Glomerular visceral epithelial cell (primary cell): ENCODE measurements around the gene ADGRD2.

Experiments
- DNase-seq: peaks from one replicate; pipeline ENCODE4 v3.0.0-alpha.2; 2016; ENCODE audit errors: extremely low spot score

Gene ADGRD2

GRCh38 chr9:124436320-124436719, 13.9 kb upstream of the ADGRD2 start:
- no peak for DNase-seq

GRCh38 chr9:124437086-124437485, 13.2 kb upstream of the ADGRD2 start:
- no peak for DNase-seq

DNA sequence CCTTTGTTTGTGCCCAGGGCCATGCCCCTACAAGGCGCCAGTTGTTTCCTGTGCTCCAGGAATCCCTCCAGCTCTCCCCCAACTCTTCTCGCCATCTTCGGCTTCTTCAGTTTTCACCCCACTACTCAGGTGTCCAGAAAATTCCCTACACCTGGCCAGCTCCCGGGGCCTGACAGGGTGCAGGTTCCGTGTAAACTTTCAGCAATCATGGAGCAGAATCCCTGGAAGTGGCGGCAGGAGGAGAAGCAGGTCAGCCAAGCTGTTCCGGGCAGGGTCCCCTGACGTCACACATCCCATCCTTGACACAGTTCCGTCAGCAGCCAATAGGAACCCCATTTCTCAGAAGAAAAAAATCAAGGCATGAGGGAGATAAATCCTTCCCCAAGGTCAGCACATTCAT, 12.2 kb upstream of the ADGRD2 start:
- DNase-seq: no peak

DNA sequence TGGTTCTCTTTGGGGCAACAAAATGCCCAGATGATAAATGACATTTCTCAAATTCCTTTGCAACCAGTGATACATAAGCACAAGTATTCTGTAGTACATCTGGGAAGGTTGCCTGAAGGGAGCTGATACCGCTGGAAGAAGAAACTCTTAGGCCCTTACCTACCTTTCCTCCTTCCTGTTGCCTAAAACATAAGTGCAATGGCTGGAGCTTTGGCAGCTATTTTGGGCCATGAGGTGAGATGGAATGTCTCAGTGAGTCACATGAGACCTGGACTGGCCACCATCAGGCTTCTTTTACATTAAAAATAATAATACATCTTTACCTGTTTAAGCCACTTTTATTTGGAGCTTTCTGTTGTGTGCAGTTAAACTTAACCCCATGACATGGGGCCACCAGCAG, 11.2 kb upstream of the ADGRD2 start:
- DNase-seq: no peak

GRCh38 chr9:124439686-124440243, 10.5 kb upstream of the ADGRD2 start:
- DNase-seq: no peak

DNA sequence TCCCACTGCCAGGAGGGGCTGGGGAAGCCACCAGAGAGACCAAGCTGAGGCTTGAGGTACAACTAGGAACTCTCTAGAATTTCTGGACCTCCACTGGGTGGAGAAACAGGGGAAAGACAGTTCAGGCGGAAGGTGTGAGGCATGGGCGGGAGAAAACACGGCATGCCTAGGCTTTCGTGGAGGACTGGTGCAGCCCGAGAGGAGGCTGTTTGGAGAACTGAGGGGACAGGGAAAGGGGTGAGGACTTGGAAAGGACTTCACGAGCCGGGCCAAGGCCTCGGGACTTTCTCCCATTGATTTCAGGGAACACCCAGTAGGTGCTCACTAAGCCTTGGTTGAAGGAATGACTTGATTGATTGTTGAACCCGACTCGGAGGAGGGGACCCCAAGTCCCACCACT, 9.5 kb upstream of the ADGRD2 start:
- no peak for DNase-seq

DNA sequence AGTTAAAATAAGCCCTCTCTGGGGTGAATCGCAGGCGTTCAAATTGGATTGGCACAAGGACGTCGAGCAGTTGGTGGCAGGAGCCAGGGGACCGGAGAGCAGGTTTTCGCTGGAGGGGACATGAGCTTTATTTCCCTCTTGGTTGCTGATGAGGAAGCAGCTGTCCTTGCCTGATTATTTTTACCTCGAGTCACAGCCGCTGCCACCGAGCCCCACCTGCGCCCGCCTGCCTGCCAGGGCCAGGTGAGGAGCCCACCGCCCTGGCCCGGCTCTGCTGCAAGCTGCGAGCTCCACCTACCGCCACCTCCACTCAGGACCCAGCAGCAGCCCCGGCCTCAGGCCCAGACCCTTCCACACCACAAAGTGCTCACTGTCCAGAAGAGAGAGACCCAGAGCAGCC, 9.0 kb upstream of the ADGRD2 start:
- DNase-seq: no peak

- no peak for DNase-seq
Observed at GRCh38 chr9:124442379-124442778, 7.9 kb upstream of the ADGRD2 start.

GRCh38 chr9:124442826-124443225, 7.4 kb upstream of the ADGRD2 start:
- DNase-seq: no peak

GRCh38 chr9:124443625-124444024, 6.6 kb upstream of the ADGRD2 start:
- no peak for DNase-seq

GRCh38 chr9:124444166-124444565, 6.1 kb upstream of the ADGRD2 start:
- DNase-seq: no peak

GRCh38 chr9:124447297-124447661, 3.0 kb upstream of the ADGRD2 start:
- no peak for DNase-seq

- DNase-seq: no peak
Observed at GRCh38 chr9:124448019-124448418, 2.2 kb upstream of the ADGRD2 start.

GRCh38 chr9:124449381-124450151, 685 bp upstream of the ADGRD2 start:
- DNase-seq: no peak

GRCh38 chr9:124450931-124451661, 845 bp downstream of the ADGRD2 start:
- no peak for DNase-seq

DNA sequence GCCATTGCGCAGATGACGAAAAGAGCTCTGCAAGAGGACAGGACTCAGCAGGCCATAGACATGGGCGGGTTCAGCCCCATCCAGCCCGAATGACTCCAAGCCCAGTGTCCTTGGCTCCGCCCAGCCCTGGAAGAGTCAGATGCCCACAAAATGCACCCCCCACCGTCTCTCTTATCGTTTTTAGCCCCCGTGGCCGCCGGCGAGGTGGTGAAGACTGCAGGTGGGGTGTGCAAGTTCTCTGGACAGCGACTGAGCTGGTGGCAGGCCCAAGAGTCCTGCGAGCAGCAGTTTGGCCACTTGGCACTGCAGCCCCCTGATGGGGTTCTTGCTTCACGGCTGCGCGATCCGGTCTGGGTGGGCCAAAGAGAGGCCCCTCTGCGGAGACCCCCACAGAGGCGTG, 2.1 kb downstream of the ADGRD2 start:
- DNase-seq: no peak

DNA sequence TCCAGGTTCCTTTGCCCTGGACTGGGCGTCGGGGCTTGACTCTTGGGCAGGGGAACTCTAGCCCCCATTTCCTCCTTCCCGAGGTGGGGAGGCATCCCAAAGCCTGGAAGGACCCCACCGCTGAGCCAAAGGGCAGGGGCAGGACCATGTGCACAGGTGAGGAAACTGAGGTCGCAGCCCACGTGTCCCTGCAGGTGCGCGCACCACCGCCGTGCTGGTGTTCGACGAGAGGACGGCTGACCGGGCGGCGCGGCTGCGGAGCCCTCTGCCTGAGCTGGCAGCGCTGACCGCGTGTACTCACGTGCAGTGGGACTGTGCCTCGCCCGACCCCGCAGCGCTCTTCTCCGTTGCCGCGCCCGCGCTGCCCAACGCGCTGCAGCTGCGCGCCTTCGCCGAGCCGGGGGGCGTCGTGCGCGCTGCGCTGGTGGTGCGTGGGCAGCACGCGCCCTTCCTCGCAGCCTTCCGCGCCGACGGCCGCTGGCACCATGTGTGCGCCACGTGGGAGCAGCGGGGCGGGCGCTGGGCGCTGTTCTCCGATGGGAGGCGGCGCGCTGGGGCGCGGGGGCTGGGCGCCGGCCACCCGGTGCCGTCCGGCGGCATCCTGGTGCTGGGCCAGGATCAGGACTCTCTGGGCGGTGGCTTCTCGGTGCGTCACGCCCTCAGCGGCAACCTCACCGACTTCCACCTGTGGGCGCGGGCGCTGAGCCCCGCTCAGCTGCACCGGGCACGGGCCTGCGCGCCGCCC, 2.8 kb downstream of the ADGRD2 start:
- no peak for DNase-seq

GRCh38 chr9:124453586-124454191, 3.4 kb downstream of the ADGRD2 start:
- DNase-seq: no peak

GRCh38 chr9:124454296-124454695, 4.0 kb downstream of the ADGRD2 start:
- no peak for DNase-seq

DNA sequence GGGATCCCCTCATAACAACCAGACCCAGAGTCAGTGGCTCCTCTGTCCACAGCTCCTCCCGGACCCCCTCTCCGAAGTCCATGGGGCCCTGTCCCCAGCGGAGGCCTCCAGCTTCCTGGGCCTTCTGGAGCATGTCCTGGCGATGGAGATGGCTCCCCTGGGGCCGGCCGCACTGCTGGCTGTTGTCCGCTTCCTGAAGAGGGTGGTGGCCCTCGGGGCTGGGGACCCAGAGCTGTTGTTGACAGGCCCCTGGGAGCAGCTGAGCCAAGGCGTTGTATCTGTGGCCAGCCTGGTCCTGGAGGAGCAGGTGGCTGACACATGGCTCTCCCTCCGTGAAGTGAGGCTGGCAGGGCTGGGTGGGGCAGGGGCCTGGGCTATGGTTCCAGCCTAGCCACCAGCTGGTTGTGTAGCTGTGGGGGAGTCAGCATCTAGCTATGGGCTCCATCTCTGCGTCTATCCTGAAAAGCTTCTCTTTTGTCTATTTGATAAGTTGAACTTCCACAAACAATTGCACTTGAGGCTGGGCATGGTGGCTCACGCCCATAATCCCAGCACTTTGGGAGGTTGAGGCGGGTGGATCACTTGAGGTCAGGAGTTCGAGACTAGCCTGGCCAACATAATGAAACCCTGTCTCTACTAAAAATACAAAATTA, 4.7 kb downstream of the ADGRD2 start:
- DNase-seq: no peak

GRCh38 chr9:124455820-124456219, 5.6 kb downstream of the ADGRD2 start:
- no peak for DNase-seq
